ENCODE results near the gene L3MBTL4.
"Not testable (repeated sequence)": the region's sequence is repeated elsewhere in the genome, so short reads cannot be mapped to it uniquely, and the experiment has no call there.

L3MBTL4 gene

GRCh38 chr18:6109743-6110142 lies 305.0 kb downstream of the L3MBTL4 start:
- no peak for FAIRE-seq
- no peak for TF ChIP-seq TAF1 (IDR thresholded peaks at IDR 0.05; ENCODE audit: borderline replicate concordance, low read depth, low read length)
- no peak for TF ChIP-seq POLR2AphosphoS5 (IDR thresholded peaks at IDR 0.05; ENCODE audit: low read depth, low read length)
- no peak for TF ChIP-seq POLR2A (IDR thresholded peaks at IDR 0.05; ENCODE audit: low read depth, low read length)

GRCh38 chr18:6107794-6108193 lies 306.9 kb downstream of the L3MBTL4 start:
- no peak for FAIRE-seq
- no peak for DNase-seq (ENCODE audit: insufficient read length)
- no peak for TF ChIP-seq POLR2A (IDR thresholded peaks at IDR 0.05; ENCODE audit: low read depth, low read length)
- no peak for TF ChIP-seq TAF1 (IDR thresholded peaks at IDR 0.05; ENCODE audit: borderline replicate concordance, low read depth, low read length)
- TF ChIP-seq POLR2AphosphoS5 (IDR thresholded peaks at IDR 0.05; ENCODE audit: low read depth, low read length) = no peak

More at GRCh38 chr18:6109743-6110142, 305.0 kb downstream of the L3MBTL4 start:
- no peak for DNase-seq (ENCODE audit: insufficient read length)

- TF ChIP-seq TAF1 (IDR thresholded peaks at IDR 0.05; ENCODE audit: borderline replicate concordance, low read depth, low read length) (no peak), POLR2A (IDR thresholded peaks at IDR 0.05; ENCODE audit: low read depth, low read length) (no peak), POLR2AphosphoS5 (IDR thresholded peaks at IDR 0.05; ENCODE audit: low read depth, low read length) (no peak)
- DNase-seq (ENCODE audit: insufficient read length) (no peak), FAIRE-seq (no peak)
Measured at GRCh38 chr18:6106091-6106685, 308.5 kb downstream of the L3MBTL4 start.

GRCh38 chr18:6103741-6104140 lies 311.0 kb downstream of the L3MBTL4 start:
- DNase-seq (ENCODE audit: insufficient read length) = no peak
- TF ChIP-seq TAF1 (IDR thresholded peaks at IDR 0.05; ENCODE audit: borderline replicate concordance, low read depth, low read length) (no peak), POLR2AphosphoS5 (IDR thresholded peaks at IDR 0.05; ENCODE audit: low read depth, low read length) (no peak)
- no peak for FAIRE-seq

- TF ChIP-seq POLR2A (IDR thresholded peaks at IDR 0.05; ENCODE audit: low read depth, low read length) = no peak
- TF ChIP-seq POLR2AphosphoS5 (IDR thresholded peaks at IDR 0.05; ENCODE audit: low read depth, low read length) = no peak
- TF ChIP-seq TAF1 (IDR thresholded peaks at IDR 0.05; ENCODE audit: borderline replicate concordance, low read depth, low read length) = no peak
- DNase-seq (ENCODE audit: insufficient read length) = no peak
- no peak for FAIRE-seq
Measured at GRCh38 chr18:6096730-6097129, 318.0 kb downstream of the L3MBTL4 start.

- DNase-seq (ENCODE audit: insufficient read length) (no peak), FAIRE-seq (peak; percentile 5)
Measured at GRCh38 chr18:6088432-6088831, 326.3 kb downstream of the L3MBTL4 start.

GRCh38 chr18:6086731-6087130 lies 328.0 kb downstream of the L3MBTL4 start:
- DNase-seq (ENCODE audit: insufficient read length) (no peak), FAIRE-seq (no peak)
- TF ChIP-seq POLR2A (IDR thresholded peaks at IDR 0.05; ENCODE audit: low read depth, low read length) = no peak
- TF ChIP-seq TAF1 (IDR thresholded peaks at IDR 0.05; ENCODE audit: borderline replicate concordance, low read depth, low read length) = no peak
- no peak for TF ChIP-seq POLR2AphosphoS5 (IDR thresholded peaks at IDR 0.05; ENCODE audit: low read depth, low read length)

More at GRCh38 chr18:6088432-6088831, 326.3 kb downstream of the L3MBTL4 start:
- TF ChIP-seq POLR2AphosphoS5 (IDR thresholded peaks at IDR 0.05; ENCODE audit: low read depth, low read length) = no peak
- TF ChIP-seq POLR2A (IDR thresholded peaks at IDR 0.05; ENCODE audit: low read depth, low read length) = no peak
- no peak for TF ChIP-seq TAF1 (IDR thresholded peaks at IDR 0.05; ENCODE audit: borderline replicate concordance, low read depth, low read length)

GRCh38 chr18:6079406-6079805 lies 335.3 kb downstream of the L3MBTL4 start:
- TF ChIP-seq POLR2AphosphoS5 (IDR thresholded peaks at IDR 0.05; ENCODE audit: low read depth, low read length) = no peak
- no peak for FAIRE-seq

GRCh38 chr18:6078877-6079276 lies 335.8 kb downstream of the L3MBTL4 start:
- TF ChIP-seq POLR2AphosphoS5 (IDR thresholded peaks at IDR 0.05; ENCODE audit: low read depth, low read length) = no peak
- TF ChIP-seq POLR2A (IDR thresholded peaks at IDR 0.05; ENCODE audit: low read depth, low read length) = no peak
- no peak for TF ChIP-seq TAF1 (IDR thresholded peaks at IDR 0.05; ENCODE audit: borderline replicate concordance, low read depth, low read length)
- no peak for DNase-seq (ENCODE audit: insufficient read length)
- no peak for FAIRE-seq

More at GRCh38 chr18:6079406-6079805, 335.3 kb downstream of the L3MBTL4 start:
- no peak for DNase-seq (ENCODE audit: insufficient read length)

GRCh38 chr18:6072423-6072822 lies 342.3 kb downstream of the L3MBTL4 start:
- FAIRE-seq; DNase-seq (ENCODE audit: insufficient read length): not testable (repeated sequence)

- TF ChIP-seq TAF1 (IDR thresholded peaks at IDR 0.05; ENCODE audit: borderline replicate concordance, low read depth, low read length) (no peak), POLR2AphosphoS5 (IDR thresholded peaks at IDR 0.05; ENCODE audit: low read depth, low read length) (no peak), POLR2A (IDR thresholded peaks at IDR 0.05; ENCODE audit: low read depth, low read length) (no peak)
- FAIRE-seq (no peak), DNase-seq (ENCODE audit: insufficient read length) (no peak)
Measured at GRCh38 chr18:6069539-6069938, 345.2 kb downstream of the L3MBTL4 start.

- no peak for TF ChIP-seq POLR2AphosphoS5 (IDR thresholded peaks at IDR 0.05; ENCODE audit: low read depth, low read length)
- TF ChIP-seq TAF1 (IDR thresholded peaks at IDR 0.05; ENCODE audit: borderline replicate concordance, low read depth, low read length) = no peak
- no peak for TF ChIP-seq POLR2A (IDR thresholded peaks at IDR 0.05; ENCODE audit: low read depth, low read length)
- FAIRE-seq (peak; percentile 76), DNase-seq (ENCODE audit: insufficient read length) (no peak)
Measured at GRCh38 chr18:6069103-6069502, 345.6 kb downstream of the L3MBTL4 start.

- TF ChIP-seq POLR2AphosphoS5 (IDR thresholded peaks at IDR 0.05; ENCODE audit: low read depth, low read length) (no peak), TAF1 (IDR thresholded peaks at IDR 0.05; ENCODE audit: borderline replicate concordance, low read depth, low read length) (no peak), POLR2A (IDR thresholded peaks at IDR 0.05; ENCODE audit: low read depth, low read length) (no peak)
- DNase-seq (ENCODE audit: insufficient read length) (no peak), FAIRE-seq (no peak)
Measured at GRCh38 chr18:6060149-6060548, 354.6 kb downstream of the L3MBTL4 start.

All from GM12892 (cell line).